SK-N-SH (cell line): ENCODE data around the gene OR2AE1. TPM values are rescaled to one million over a fixed set of nuclear protein-coding genes. Genes with fewer than 3 reads are reported as not detected.

Source experiments
- CTCF ChIA-PET: fragments of 300-600, 350-600 bp; formaldehyde crosslinking; extraction: SDS; loops from one replicate; lab custom pipeline; 2021; lab: Yijun Ruan, JAX
- POLR2A ChIA-PET: fragments of 350-600 bp; sonication (Branson Sonifier 250); formaldehyde crosslinking; extraction: SDS; loops from one replicate; lab custom pipeline; 2020; ENCODE audit warnings: antibody characterized with exemption, inconsistent platforms; lab: Yijun Ruan, JAX
- DNase-seq: peaks from one replicate; pipeline ENCODE4 v3.0.0; 2012
- H2AFZ ChIP-seq: fragments of 200-600 bp; sonication (generic); 2 replicates; pipeline ENCODE4 v1.8.1; 2016; ENCODE audit warnings: antibody characterized with exemption, mild to moderate bottlenecking, low read depth
- H3F3A ChIP-seq: fragments of 200-600 bp; sonication (generic); replicated peaks from 2 replicates; pipeline ENCODE3; 2016; ENCODE audit warnings: antibody characterized with exemption, mild to moderate bottlenecking; ENCODE audit not compliant: insufficient read depth
- H3K27ac ChIP-seq, 2 experiments: fragments of 200-500 bp in 1 of 2; fragments of 200-600 bp in 1 of 2; sonication (Bioruptor generic) in 1 of 2; sonication (generic), shearing (Covaris generic) in 1 of 2; 2 replicates each; pipeline versions ENCODE4 v1.5.1 to v1.6.1; 2014 to 2016; ENCODE audit warnings: low read depth in 2 of 2, inconsistent platforms in 1 of 2, low read length in 1 of 2, mild to moderate bottlenecking in 1 of 2, mixed read lengths in 1 of 2
- H3K27me3 ChIP-seq: fragments of 200-600 bp; sonication (generic), shearing (Covaris generic); 2 replicates; pipeline ENCODE4 v1.6.1; 2016; ENCODE audit warnings: mixed run types; ENCODE audit not compliant: insufficient read depth
- H3K36me3 ChIP-seq, 2 experiments: fragments of 200-500 bp in 1 of 2; fragments of 200-600 bp in 1 of 2; sonication (Bioruptor generic) in 1 of 2; sonication (generic) in 1 of 2; replicated peaks in 1 of 2; 2 replicates each; pipeline versions ENCODE3 to v1.5.1; 2014 to 2016; ENCODE audit warnings: low read length in 1 of 2, mild to moderate bottlenecking in 1 of 2; ENCODE audit not compliant: insufficient read depth in 2 of 2, control insufficient read depth in 1 of 2
- H3K4me1 ChIP-seq, 2 experiments: fragments of 200-500 bp in 1 of 2; fragments of 200-600 bp in 1 of 2; sonication (Bioruptor generic) in 1 of 2; sonication (generic), shearing (Covaris generic) in 1 of 2; 2 replicates each; pipeline versions ENCODE4 v1.5.1 to v1.6.1; 2014 to 2016; ENCODE audit warnings: low read depth in 1 of 2, low read length in 1 of 2, mixed run types in 1 of 2; ENCODE audit not compliant: insufficient read depth in 2 of 2, control insufficient read depth in 1 of 2
- H3K4me2 ChIP-seq: fragments of 200-600 bp; sonication (generic), shearing (Covaris generic); 2 replicates; pipeline ENCODE4 v1.6.1; 2017; ENCODE audit warnings: mixed run types
- H3K4me3 ChIP-seq, 2 experiments: fragments of 200-500 bp in 1 of 2; fragments of 200-600 bp in 1 of 2; sonication (Bioruptor generic) in 1 of 2; sonication (generic), shearing (Covaris generic) in 1 of 2; 2 replicates each; pipeline versions ENCODE4 v1.5.1 to v1.8.1; 2014 to 2016; ENCODE audit warnings: low read depth in 2 of 2, inconsistent platforms in 1 of 2, low read length in 1 of 2, mild to moderate bottlenecking in 1 of 2, mixed read lengths in 1 of 2, moderate library complexity in 1 of 2
- H3K79me2 ChIP-seq: fragments of 200-600 bp; sonication (generic); 2 replicates; pipeline ENCODE4 v1.8.1; 2017; ENCODE audit warnings: mild to moderate bottlenecking; ENCODE audit not compliant: insufficient read depth
- H3K9ac ChIP-seq: fragments of 200-600 bp; sonication (generic); 2 replicates; pipeline ENCODE4 v1.6.1; 2017; ENCODE audit warnings: mixed run types
- H3K9me2 ChIP-seq: fragments of 200-600 bp; sonication (generic); 2 replicates; pipeline ENCODE4 v1.6.1; 2017; ENCODE audit warnings: mixed run types
- H3K9me3 ChIP-seq: fragments of 200-600 bp; sonication (generic); 2 replicates; pipeline ENCODE4 v1.6.1; 2017; ENCODE audit warnings: mixed run types, mild to moderate bottlenecking, moderate library complexity
- H4K20me1 ChIP-seq: fragments of 200-600 bp; sonication (generic); 2 replicates; pipeline ENCODE4 v1.6.1; 2017; ENCODE audit warnings: mild to moderate bottlenecking, mixed run types; ENCODE audit not compliant: insufficient read depth
- CHD2 ChIP-seq: fragments of 150-350 bp; IDR thresholded peaks from 2 replicates; pipeline ENCODE4 v1.6.1; 2018; ENCODE audit warnings: low read length; ENCODE audit not compliant: partially characterized antibody
- EZH2phosphoT487 ChIP-seq: fragments of 200-600 bp; sonication (generic); IDR thresholded peaks from 2 replicates; pipeline ENCODE4 v1.6.1; 2017; ENCODE audit warnings: low read depth, mixed run types, mild to moderate bottlenecking, antibody characterized with exemption, moderate library complexity, borderline replicate concordance
- FOXJ3 ChIP-seq: sonication (generic); formaldehyde crosslinking; IDR thresholded peaks from 2 replicates; pipeline ENCODE4 v1.5.1; 2020; ENCODE audit warnings: mild to moderate bottlenecking, missing genetic modification reagents
- JUND ChIP-seq: IDR thresholded peaks from 2 replicates; pipeline ENCODE4 v1.4.0; 2012
- RAD21 ChIP-seq: IDR thresholded peaks from 2 replicates; pipeline ENCODE4 v1.6.1; 2012; ENCODE audit warnings: mild to moderate bottlenecking, low read length
- RCOR1 ChIP-seq: fragments of 150-350 bp; IDR thresholded peaks from 2 replicates; pipeline ENCODE4 v1.6.1; 2017; ENCODE audit warnings: antibody characterized with exemption, low read length
- RFX5 ChIP-seq: IDR thresholded peaks from 2 replicates; pipeline ENCODE4 v1.6.1; 2012; ENCODE audit warnings: mild to moderate bottlenecking, improper control_type of control experiment, low read length
- TCF12 ChIP-seq: IDR thresholded peaks from 2 replicates; pipeline ENCODE4 v1.4.0; 2012
- YY1 ChIP-seq: IDR thresholded peaks from 2 replicates; pipeline ENCODE4 v1.4.0; 2012; ENCODE audit warnings: low read depth, mild to moderate bottlenecking
- WGBS: methylation state at CpG from one replicate; pipeline ENCODE4 v1.1.6; 2017; ENCODE audit warnings: low lambda C conversion rate; 5-methylcytosine and 5-hydroxymethylcytosine counted together
- polyA plus RNA-seq, 3 experiments: library from polyadenylated mRNA; depleted of rRNA; stranded (reverse); fragments of >200 nt; gene quantifications; 2 replicates each; pipeline ENCODE4 v1.2.3, GENCODE V29; 2012
- TF ChIP-seq, protein P1 (sequence below): IDR thresholded peaks from 2 replicates; pipeline ENCODE4 v1.4.0; 2012; ENCODE audit warnings: low read depth
- TF ChIP-seq, protein P2 (sequence below): IDR thresholded peaks from 2 replicates; pipeline ENCODE4 v1.6.1; 2012; ENCODE audit warnings: mild to moderate bottlenecking, low read depth, low read length, moderate library complexity

OR2AE1 gene
- polyA plus RNA-seq, 1 of the 3 experiments (the other 2 are of a cell fraction): not detected

- H3K4me2 ChIP-seq: no peak overlapping the region
- H3K9me3 ChIP-seq: peaks cover 10% of the 10 kb centered on the region; the same call in 1 of the 2 replicates
- no peaks in the 10 kb centered on the region for H3K4me1 ChIP-seq
- no peaks in the 10 kb centered on the region for H3K36me3 ChIP-seq
- no peaks in the 10 kb centered on the region for H4K20me1 ChIP-seq
- H3F3A ChIP-seq: no peaks in the 10 kb centered on the region
- H3K4me3 ChIP-seq: no peak overlapping the region
- ChIA-PET POLR2A (no interaction called here), CTCF (no interaction called here)
- H3K27me3 ChIP-seq: peaks cover 17% of the 10 kb centered on the region; the same call in 1 of the 2 replicates
- no peak overlapping the region for H3K9ac ChIP-seq
- H2AFZ ChIP-seq: no peak overlapping the region
- no peaks in the 10 kb centered on the region for H3K9me2 ChIP-seq
- 17% methylated on average over 4 of the region's 4 CpGs for WGBS
- DNase-seq: no peak
- no peaks in the 10 kb centered on the region for H3K79me2 ChIP-seq
- TF ChIP-seq RCOR1: no peak
- TF ChIP-seq, protein P1, sequence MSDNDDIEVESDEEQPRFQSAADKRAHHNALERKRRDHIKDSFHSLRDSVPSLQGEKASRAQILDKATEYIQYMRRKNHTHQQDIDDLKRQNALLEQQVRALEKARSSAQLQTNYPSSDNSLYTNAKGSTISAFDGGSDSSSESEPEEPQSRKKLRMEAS: no peak
- H3K27ac ChIP-seq: no peak overlapping the region
Observed at GRCh38 chr7:99881370-99881769, 4.5 kb upstream of the OR2AE1 start.

DNA sequence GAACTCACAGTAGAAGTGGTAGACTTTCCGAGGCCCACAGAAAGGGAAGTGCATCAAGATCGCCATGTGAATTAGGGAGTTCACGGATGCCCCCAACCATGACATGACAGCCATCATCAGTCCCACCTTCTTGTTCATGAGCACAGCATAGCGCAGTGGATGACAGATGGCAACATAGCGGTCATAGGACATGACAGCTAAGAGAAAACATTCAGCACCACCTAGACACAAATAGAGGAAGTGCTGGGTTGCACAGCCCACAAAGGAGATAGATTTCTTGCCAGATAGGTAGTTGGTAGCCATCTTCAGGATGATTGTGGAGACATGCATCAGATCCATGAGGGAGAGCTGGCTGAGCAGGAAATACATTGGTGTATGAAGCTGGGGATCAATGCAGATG is 342 bp downstream of the OR2AE1 start:
- no peaks in the 10 kb centered on the region for H3K9me3 ChIP-seq
- no peaks in the 10 kb centered on the region for H3F3A ChIP-seq
- CTCF ChIA-PET: interaction anchor here (1.4 kb wide), 1 partner anchor 37 kb away, joined by 4 read pairs; no protein-coding TSS in a partner anchor
- H3K4me3 ChIP-seq: no peak overlapping the region
- H3K36me3 ChIP-seq: no peaks in the 10 kb centered on the region
- peaks cover 28% of the 10 kb centered on the region; the same call in 1 of the 2 replicates for H3K27me3 ChIP-seq
- no peak overlapping the region for H2AFZ ChIP-seq
- no peaks in the 10 kb centered on the region for H3K4me1 ChIP-seq
- H4K20me1 ChIP-seq: no peaks in the 10 kb centered on the region
- H3K27ac ChIP-seq: no peak overlapping the region
- no peaks in the 10 kb centered on the region for H3K9me2 ChIP-seq
- POLR2A ChIA-PET: interaction anchor here (1.3 kb wide), 1 partner anchor 188 kb away, joined by 3 read pairs; no protein-coding TSS in a partner anchor
- DNase-seq: no peak
- 13% methylated on average over 5 of the region's 5 CpGs for WGBS
- TF ChIP-seq RAD21 (no peak), CHD2 (no peak), RFX5 (no peak), TCF12 (no peak), EZH2phosphoT487 (no peak), YY1 (no peak), FOXJ3 (CRISPR knock-in tag) (no peak), JUND (no peak)
- TF ChIP-seq, protein P1: no peak
- TF ChIP-seq, protein P2, sequence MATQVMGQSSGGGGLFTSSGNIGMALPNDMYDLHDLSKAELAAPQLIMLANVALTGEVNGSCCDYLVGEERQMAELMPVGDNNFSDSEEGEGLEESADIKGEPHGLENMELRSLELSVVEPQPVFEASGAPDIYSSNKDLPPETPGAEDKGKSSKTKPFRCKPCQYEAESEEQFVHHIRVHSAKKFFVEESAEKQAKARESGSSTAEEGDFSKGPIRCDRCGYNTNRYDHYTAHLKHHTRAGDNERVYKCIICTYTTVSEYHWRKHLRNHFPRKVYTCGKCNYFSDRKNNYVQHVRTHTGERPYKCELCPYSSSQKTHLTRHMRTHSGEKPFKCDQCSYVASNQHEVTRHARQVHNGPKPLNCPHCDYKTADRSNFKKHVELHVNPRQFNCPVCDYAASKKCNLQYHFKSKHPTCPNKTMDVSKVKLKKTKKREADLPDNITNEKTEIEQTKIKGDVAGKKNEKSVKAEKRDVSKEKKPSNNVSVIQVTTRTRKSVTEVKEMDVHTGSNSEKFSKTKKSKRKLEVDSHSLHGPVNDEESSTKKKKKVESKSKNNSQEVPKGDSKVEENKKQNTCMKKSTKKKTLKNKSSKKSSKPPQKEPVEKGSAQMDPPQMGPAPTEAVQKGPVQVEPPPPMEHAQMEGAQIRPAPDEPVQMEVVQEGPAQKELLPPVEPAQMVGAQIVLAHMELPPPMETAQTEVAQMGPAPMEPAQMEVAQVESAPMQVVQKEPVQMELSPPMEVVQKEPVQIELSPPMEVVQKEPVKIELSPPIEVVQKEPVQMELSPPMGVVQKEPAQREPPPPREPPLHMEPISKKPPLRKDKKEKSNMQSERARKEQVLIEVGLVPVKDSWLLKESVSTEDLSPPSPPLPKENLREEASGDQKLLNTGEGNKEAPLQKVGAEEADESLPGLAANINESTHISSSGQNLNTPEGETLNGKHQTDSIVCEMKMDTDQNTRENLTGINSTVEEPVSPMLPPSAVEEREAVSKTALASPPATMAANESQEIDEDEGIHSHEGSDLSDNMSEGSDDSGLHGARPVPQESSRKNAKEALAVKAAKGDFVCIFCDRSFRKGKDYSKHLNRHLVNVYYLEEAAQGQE: no peak
- no peaks in the 10 kb centered on the region for H3K79me2 ChIP-seq
- no peak overlapping the region for H3K9ac ChIP-seq
- H3K4me2 ChIP-seq: no peak overlapping the region
